Mucosa of rectum (tissue), 2 donors: ENCODE results near the gene LAGE3.

Source experiments
- H3K27ac ChIP-seq, 2 donors: one replicate each; pipeline ENCODE4 v1.7.0; 2013; ENCODE audit warnings: inconsistent platforms in 2 of 2, low read depth in 2 of 2, low read length in 2 of 2
- H3K27me3 ChIP-seq, 2 donors: one replicate each; pipeline ENCODE4 v1.7.0; 2013; ENCODE audit warnings: low read length in 2 of 2; ENCODE audit not compliant: control insufficient read depth in 2 of 2, insufficient read depth in 2 of 2
- H3K36me3 ChIP-seq, 2 donors: one replicate each; pipeline ENCODE4 v1.7.0; 2013; ENCODE audit warnings: low read length in 2 of 2; ENCODE audit not compliant: control insufficient read depth in 2 of 2, insufficient read depth in 2 of 2
- H3K4me1 ChIP-seq, 2 donors: one replicate each; pipeline ENCODE4 v1.7.0; 2013; ENCODE audit warnings: low read length in 2 of 2, mild to moderate bottlenecking in 1 of 2; ENCODE audit not compliant: control insufficient read depth in 2 of 2, insufficient read depth in 2 of 2
- H3K4me3 ChIP-seq, 2 donors: one replicate each; pipeline ENCODE4 v1.7.0; 2013; ENCODE audit warnings: low read length in 2 of 2
- H3K9ac ChIP-seq, 2 donors: one replicate each; pipeline ENCODE4 v1.7.0; 2013; ENCODE audit warnings: low read length in 2 of 2, low read depth in 1 of 2, mild to moderate bottlenecking in 1 of 2
- H3K9me3 ChIP-seq, 2 donors: one replicate each; pipeline ENCODE4 v1.7.0; 2013; ENCODE audit warnings: low read length in 2 of 2; ENCODE audit not compliant: control insufficient read depth in 2 of 2
- donor health status: healthy.
- donor health status: Normal muscosa, but diverticular disease.

LAGE3 gene

DNA sequence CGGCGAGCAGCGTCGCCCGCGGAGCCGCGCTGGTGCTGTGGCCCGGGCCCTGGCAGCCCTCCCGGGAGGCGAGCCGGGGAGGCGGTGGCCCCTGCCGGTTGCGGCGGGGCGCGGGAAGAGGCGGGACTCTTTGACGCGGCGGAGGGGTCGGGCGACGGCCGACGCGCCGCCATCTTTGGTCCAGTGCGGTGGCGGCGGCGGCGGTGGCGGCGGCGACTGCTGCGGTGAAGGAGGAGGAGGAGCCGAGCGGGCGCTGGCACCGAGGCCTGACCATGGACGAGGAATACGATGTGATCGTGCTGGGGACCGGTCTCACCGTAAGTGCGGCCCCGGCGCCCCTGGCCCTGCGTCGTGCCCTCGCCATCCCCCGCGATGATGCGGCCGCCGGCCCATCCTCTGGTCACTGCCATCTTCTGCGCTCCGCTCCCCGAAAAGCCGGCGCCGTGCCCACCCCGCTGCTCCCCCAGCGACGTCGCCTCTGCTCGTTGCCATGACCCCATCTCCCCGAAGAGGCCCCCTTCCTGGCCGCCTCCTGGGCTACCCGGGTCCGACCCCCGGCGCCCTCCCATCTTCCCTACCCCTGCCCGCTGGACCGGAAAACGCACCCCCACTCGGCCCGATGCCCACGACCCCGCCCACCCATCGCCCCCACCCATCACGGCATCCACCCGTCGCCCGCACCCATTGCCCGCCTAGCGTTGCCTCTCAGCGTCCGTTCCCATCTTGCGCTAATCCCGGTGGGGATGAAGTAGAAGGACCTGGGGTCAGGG, 41.9 kb downstream of the LAGE3 start, which contains the start of gene GDI1:
Gene GDI1 (plus strand): TSS at position 172 of the 770 bp plus-strand sequence. CDS start 101 bp downstream, at position 273.
- peak within 1 kb of the TSS; percentile 62 to 65 for H3K27ac ChIP-seq

DNA sequence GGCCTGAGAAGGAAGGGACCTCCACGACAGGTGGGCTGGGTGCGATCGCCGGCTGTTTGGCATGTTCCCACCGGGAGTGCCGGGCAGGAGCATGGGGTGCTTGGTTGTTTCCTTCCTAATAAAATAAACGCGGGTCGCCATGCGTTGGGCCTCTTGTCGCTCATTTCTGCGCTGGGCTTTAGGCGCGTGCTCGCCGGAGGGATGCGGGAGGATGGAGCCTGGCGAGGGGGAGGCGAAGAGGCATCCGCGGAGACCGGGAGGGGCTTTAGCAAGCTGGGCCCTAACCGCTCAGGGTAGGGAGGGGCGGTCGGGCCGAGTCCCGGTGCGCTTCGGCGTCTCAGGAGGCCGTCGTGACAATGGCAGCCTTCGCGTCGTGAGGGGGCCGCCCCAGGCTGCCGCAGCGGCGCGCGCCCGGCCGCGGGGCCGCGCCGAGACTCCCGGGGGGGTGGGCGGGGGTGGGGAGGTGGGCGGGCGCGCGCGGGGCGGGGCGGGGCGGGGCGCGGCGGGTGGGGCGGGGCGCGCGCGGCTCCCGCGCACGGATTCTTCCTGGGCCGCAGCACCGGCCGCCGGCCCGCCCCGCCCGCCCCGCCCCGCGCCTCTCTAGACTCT, 42.6 kb downstream of the LAGE3 start:
- Histone ChIP-seq H3K4me1 (peaks cover 0 to 2% of the 10 kb centered on the region in 2 donors), H3K27me3 (peaks cover 0 to 3% of the 10 kb centered on the region in 2 donors), H3K9ac (peak overlapping the region; percentile 41 to 75), H3K27ac (peak overlapping the region; percentile 62 to 65), H3K4me3 (peak overlapping the region; percentile 56 to 77), H3K36me3 (peaks cover 4 to 10% of the 10 kb centered on the region in 2 donors), H3K9me3 (no peaks in the 10 kb centered on the region)

More for the DNA sequence above, 41.9 kb downstream of the LAGE3 start, which contains the start of gene GDI1:
- Histone ChIP-seq H3K4me1 (peaks cover 0 to 2% of the 10 kb centered on the region in 2 donors), H3K9me3 (no peaks in the 10 kb centered on the region), H3K36me3 (peaks cover 4 to 15% of the 10 kb centered on the region in 2 donors), H3K9ac (peak within 1 kb of the TSS; percentile 41 to 75), H3K27me3 (peaks cover 0 to 3% of the 10 kb centered on the region in 2 donors), H3K4me3 (peak within 1 kb of the TSS; percentile 69 to 77)

DNA sequence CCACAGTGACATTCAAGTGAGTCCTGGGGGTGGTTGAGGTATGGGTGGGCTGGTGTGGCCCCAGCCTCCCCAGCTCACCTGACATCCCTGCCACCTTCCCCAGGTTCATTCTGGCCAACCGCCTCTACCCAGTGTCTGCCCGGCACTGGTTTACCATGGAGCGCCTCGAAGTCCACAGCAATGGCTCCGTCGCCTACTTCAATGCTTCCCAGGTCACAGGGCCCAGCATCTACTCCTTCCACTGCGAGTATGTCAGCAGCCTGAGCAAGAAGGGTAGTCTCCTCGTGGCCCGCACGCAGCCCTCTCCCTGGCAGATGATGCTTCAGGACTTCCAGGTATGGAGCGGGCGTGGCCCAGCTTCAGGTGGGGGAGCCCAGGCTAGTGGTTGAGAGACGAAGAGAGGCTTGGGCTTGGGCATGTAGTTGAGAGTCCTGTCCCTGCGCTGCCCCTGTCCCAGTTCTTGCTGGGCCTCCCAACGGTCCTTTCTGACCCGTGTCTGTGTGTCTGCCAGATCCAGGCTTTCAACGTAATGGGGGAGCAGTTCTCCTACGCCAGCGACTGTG, 43.8 kb downstream of the LAGE3 start:
- H3K9ac ChIP-seq, result no peak overlapping the region
- H3K4me3 ChIP-seq, result no peak overlapping the region
- peaks cover 0 to 3% of the 10 kb centered on the region in 2 donors for H3K27me3 ChIP-seq

DNA sequence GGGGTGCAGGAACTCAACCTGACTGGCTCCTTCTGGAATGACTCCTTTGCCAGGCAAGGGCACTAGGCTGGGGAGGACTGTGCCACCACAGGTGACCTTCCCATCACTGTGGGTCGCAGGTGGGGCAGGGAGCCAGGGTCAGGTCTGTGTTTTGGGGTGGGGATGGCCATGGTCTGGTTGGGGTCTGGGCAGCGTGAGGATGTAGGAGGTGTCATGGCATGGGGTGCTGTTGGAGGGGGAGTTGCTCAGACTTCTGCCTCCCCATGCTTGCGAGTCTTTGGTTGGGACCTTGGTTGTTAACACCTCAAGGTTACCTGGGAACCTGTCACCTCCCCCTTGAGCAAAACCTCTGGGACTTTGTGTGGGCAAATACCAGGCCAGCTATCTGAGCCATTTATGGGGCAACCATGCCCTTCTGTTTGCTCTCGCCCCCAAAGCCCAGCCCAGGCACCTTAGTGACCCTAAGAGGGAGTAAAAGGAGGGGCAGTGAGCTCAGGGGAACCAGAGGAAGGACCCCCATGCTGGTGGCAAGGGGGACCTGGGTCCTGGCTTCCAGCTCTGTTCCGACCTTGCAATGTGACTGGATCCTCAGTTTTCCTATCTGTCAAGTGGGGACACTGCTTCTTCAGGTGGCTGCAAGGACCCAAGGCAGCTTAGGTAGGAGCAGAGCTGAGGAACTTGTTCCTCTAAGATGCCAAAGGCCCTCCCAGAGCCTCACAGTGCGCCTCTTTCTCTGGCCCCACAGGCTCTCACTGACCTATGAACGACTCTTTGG, 44.5 kb downstream of the LAGE3 start:
- Histone ChIP-seq H3K4me1 (peaks cover 2 to 5% of the 10 kb centered on the region in 2 donors), H3K36me3 (peaks cover 4 to 8% of the 10 kb centered on the region in 2 donors), H3K9ac (no peak overlapping the region), H3K27me3 (peaks cover 0 to 3% of the 10 kb centered on the region in 2 donors), H3K9me3 (no peaks in the 10 kb centered on the region), H3K4me3 (no peak overlapping the region), H3K27ac (no peak overlapping the region)

More for the DNA sequence above, 43.8 kb downstream of the LAGE3 start:
- peaks cover 0 to 2% of the 10 kb centered on the region in 2 donors for H3K4me1 ChIP-seq
- no peak overlapping the region for H3K27ac ChIP-seq
- peaks cover 4 to 8% of the 10 kb centered on the region in 2 donors for H3K36me3 ChIP-seq
- no peaks in the 10 kb centered on the region for H3K9me3 ChIP-seq

DNA sequence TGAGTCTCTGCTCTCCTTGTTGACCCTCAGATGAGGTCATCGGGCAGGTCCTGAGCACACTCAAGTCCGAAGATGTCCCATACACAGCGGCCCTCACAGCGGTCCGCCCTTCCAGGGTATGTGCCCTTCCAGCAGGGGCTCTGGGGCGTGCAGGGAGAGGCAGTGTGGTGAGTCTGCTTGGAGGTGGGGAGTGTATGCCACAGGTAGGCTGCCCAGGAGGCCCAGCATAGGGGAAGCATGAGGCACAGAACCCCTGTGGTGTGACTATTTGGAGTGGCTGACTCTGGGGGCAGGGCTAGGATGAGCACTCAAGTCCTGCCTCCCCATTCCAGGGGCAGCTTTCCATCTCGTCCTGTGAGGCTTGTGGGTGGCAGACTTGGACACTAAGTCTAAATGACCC, 45.5 kb downstream of the LAGE3 start:
- H3K9ac ChIP-seq, result no peak overlapping the region
- H3K4me3 ChIP-seq, result no peak overlapping the region
- peaks cover 4 to 8% of the 10 kb centered on the region in 2 donors for H3K36me3 ChIP-seq
- peaks cover 6 to 7% of the 10 kb centered on the region in 2 donors for H3K4me1 ChIP-seq
- H3K9me3 ChIP-seq, result no peaks in the 10 kb centered on the region
- no peak overlapping the region for H3K27ac ChIP-seq
- peaks cover 0 to 3% of the 10 kb centered on the region in 2 donors for H3K27me3 ChIP-seq

DNA sequence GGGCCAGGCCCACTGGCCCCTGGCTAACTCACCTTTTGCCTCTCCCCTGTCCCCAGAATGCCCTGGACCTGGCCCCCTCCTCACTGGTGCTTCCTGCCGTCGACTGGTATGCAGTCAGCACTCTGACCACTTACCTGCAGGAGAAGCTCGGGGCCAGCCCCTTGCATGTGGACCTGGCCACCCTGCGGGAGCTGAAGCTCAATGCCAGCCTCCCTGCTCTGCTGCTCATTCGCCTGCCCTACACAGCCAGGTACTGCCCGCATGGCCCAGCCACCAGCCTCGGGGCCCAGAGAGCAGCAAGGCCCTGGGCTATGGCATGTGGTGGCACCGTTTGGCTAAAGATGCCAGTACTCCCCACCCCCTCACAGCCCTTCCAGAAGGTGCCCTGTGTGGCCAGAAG, 46.9 kb downstream of the LAGE3 start:
- peaks cover 0 to 2% of the 10 kb centered on the region in 2 donors for H3K27me3 ChIP-seq
- no peak overlapping the region for H3K4me3 ChIP-seq
- peaks cover 4 to 8% of the 10 kb centered on the region in 2 donors for H3K36me3 ChIP-seq
- H3K9ac ChIP-seq, result no peak overlapping the region
- H3K9me3 ChIP-seq, result no peaks in the 10 kb centered on the region
- no peak overlapping the region for H3K27ac ChIP-seq
- H3K4me1 ChIP-seq, result peaks cover 4 to 7% of the 10 kb centered on the region in 2 donors

DNA sequence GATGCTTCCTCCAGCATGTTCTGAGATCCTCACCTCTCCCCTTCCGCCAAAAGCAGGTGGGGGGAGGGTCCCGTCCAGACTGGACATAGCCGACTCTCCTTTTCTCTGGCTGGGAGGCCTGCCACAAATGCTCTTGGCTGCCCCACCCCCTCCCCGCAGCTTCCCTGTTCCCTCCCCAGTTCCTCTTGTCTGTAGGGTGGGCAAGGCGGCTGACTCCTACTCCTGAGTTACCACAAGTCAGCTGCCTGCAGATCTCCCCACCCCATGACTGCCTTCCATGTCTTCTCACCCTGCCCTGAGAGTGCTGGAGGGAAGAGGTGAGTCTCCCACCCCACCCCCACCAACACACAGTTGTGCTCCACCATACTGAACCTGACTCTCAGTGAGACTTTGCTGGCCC, 47.7 kb downstream of the LAGE3 start:
- Histone ChIP-seq H3K27ac (peak overlapping the region in 1 of 2 donors; percentile 20), H3K9ac (no peak overlapping the region)

DNA sequence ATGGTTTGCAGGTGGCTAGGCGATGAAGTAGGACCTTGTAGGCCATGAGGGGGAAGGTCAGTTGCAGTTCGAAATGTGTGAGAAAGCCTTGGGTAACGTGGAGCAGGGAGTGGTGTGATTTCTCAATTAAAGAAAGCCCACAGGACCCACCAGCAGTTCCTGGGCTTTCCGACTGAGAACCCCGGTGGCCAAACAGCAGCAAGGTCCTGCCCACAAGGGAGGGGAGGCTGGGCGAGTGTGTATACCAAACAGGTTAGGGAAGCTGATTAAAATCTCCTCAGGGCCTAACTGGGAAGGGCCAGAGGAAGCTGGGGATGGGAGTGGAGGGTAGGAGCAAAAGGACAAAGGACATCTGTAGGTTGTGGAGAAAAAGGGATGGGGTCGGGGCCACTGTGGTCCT, 48.2 kb downstream of the LAGE3 start:
- Histone ChIP-seq H3K9ac (no peak overlapping the region), H3K27me3 (peaks cover 0 to 2% of the 10 kb centered on the region in 2 donors), H3K4me1 (peaks cover 4 to 7% of the 10 kb centered on the region in 2 donors), H3K36me3 (peaks cover 4 to 8% of the 10 kb centered on the region in 2 donors), H3K27ac (peak overlapping the region; percentile 20 to 43), H3K9me3 (no peaks in the 10 kb centered on the region), H3K4me3 (peak overlapping the region in 1 of 2 donors; percentile 0)

More for the DNA sequence above, 47.7 kb downstream of the LAGE3 start:
- H3K27me3 ChIP-seq, result peaks cover 0 to 2% of the 10 kb centered on the region in 2 donors
- H3K4me3 ChIP-seq, result no peak overlapping the region
- H3K36me3 ChIP-seq, result peaks cover 4 to 8% of the 10 kb centered on the region in 2 donors
- H3K4me1 ChIP-seq, result peaks cover 4 to 7% of the 10 kb centered on the region in 2 donors
- no peaks in the 10 kb centered on the region for H3K9me3 ChIP-seq

DNA sequence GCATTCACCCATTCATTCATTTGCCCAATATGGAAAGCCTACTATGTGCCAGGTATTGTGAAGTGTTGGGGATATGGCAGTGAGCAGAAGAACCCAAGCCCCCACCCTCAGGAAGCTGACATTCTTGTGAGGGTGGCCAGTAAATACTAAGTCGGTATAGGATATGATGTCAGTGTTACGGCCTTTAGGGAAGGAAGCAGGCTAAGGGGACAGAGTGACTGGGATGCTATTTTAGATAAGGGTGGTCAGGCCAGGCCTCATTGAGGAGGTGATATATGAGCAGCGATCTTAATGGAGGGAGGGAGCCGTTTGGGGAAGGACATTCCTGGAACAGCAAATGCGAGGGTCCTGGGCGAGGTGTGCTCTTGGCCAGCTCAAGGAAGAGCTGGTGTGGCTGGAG, 48.6 kb downstream of the LAGE3 start:
- H3K27me3 ChIP-seq, result peaks cover 0 to 2% of the 10 kb centered on the region in 2 donors
- peaks cover 4 to 8% of the 10 kb centered on the region in 2 donors for H3K36me3 ChIP-seq
- H3K9ac ChIP-seq, result no peak overlapping the region
- peak overlapping the region in 1 of 2 donors; percentile 43 for H3K27ac ChIP-seq
- H3K4me1 ChIP-seq, result peaks cover 4 to 7% of the 10 kb centered on the region in 2 donors
- H3K9me3 ChIP-seq, result no peaks in the 10 kb centered on the region
- peak overlapping the region in 1 of 2 donors; percentile 0 for H3K4me3 ChIP-seq
